D721Med (cell line): ENCODE data around the gene LIPT2.
A peak's percentile ranks its signal among the peaks of the same experiment; 100 is the strongest.

Experiments
- DNase-seq: peaks from one replicate; pipeline ENCODE4 v3.0.0; 2011; ENCODE audit warnings: low spot score; ENCODE audit not compliant: insufficient read length
- FAIRE-seq: peaks from 2 replicates; lab custom pipeline; 2011; peaks lifted over from hg19 to GRCh38; lab: Jason Lieb, UNC
- TF ChIP-seq, protein P1 (sequence below): IDR thresholded peaks from 2 replicates; pipeline ENCODE4 v1.5.1; 2012; ENCODE audit warnings: mild to moderate bottlenecking, control low read depth; ENCODE audit not compliant: insufficient read depth; ENCODE audit errors: missing control alignments

The LIPT2 gene

DNA sequence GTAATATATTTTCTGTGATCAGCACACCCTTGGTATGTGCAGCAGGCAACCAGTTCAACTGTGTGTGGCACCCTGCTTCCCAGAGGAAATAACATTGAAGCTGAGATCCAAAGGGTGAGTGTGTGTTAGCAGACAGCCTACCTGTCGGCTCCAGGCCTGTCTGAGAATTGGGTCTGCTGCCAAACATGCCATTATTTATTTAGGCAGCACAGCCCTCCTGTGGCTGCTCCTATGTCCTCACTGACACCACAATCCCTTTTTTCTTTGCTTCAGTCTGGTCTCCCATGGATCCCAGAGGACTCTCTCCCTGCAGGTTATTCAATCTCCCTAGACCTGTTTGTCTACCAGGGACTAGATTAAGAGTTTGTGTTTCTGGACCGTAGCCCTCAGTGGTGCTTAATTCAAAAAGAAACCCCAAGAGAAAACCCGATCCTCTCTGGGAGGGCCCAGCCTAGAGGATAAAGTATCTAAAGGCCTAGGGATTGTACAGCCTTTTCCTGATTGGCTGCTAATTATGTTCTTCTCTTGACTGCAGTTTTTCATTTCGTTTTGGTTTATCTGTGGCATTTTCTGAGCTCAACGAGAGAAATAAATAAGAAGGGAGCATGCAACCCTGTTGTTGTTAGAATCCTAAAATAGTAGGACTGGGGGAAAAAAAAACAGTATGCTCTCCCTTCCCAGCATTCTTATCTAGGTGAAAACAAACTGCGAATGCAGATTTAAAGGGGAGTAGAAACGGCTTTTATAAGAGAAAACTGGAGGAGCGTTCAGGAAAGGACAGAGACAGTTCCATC, 50.3 kb downstream of the LIPT2 start:
- FAIRE-seq, result no peak
- DNase-seq, result no peak
- TF ChIP-seq, protein P1, sequence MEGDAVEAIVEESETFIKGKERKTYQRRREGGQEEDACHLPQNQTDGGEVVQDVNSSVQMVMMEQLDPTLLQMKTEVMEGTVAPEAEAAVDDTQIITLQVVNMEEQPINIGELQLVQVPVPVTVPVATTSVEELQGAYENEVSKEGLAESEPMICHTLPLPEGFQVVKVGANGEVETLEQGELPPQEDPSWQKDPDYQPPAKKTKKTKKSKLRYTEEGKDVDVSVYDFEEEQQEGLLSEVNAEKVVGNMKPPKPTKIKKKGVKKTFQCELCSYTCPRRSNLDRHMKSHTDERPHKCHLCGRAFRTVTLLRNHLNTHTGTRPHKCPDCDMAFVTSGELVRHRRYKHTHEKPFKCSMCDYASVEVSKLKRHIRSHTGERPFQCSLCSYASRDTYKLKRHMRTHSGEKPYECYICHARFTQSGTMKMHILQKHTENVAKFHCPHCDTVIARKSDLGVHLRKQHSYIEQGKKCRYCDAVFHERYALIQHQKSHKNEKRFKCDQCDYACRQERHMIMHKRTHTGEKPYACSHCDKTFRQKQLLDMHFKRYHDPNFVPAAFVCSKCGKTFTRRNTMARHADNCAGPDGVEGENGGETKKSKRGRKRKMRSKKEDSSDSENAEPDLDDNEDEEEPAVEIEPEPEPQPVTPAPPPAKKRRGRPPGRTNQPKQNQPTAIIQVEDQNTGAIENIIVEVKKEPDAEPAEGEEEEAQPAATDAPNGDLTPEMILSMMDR, result peak; percentile 52

DNA sequence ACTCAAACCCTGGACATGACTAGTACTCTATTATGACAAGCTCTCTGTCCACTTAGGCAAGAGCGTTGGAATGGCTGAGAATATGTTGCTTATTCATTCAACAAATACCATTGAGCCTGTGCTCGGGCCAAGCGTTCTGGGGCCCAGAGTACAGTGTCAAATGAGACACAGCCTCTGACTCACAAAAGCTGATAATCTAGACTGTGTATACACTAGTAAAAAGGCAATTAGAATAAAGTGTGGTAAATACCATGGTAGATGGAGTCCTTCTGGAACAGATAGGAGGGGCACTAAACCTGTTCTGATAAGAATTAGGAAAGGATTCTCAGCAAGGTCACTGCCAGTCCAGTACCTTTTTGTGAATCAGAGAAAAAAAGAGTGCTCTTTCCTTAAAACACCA, 50.9 kb downstream of the LIPT2 start:
- TF ChIP-seq, protein P1, result no peak
- DNase-seq (no peak), FAIRE-seq (no peak)
